GM19463 (cell line): Measurements from ENCODE around the gene CELSR3.

Experiments
- ATAC-seq: cut with Tn5 transposase; IDR thresholded peaks from one replicate; pipeline ENCODE4 v1.9.1; 2021; ENCODE audit warnings: mild to moderate bottlenecking, moderate library complexity; ENCODE audit not compliant: unreplicated experiment

The CELSR3 gene

DNA sequence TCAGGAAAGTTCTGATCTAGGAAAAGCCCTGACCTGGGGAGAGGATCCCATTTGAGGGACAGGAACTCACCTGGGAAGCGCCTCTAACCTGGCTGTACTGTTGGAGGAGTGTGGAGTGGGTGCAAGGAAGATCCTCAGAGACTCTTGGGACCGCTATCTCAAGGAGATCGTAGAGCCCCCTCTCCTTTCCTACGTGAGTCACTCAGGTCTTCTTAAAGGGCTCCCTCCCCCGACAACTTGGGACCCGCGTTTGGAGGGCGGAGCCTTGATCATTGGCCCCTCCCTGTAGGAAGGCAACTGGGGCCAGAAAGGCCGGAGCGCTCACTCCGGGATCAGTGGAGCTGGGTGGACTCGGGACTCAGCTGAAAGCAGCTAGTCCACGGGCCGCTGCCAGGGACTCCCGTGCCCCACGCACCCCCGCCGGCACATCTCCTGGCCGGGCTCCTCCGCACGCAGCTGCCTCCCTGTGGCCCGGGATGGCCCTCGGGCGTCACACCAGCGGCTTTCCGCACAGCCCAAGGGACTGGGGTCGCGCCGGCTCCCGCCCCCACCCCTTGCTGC is 27.9 kb downstream of the CELSR3 start:
- no peak for ATAC-seq

DNA sequence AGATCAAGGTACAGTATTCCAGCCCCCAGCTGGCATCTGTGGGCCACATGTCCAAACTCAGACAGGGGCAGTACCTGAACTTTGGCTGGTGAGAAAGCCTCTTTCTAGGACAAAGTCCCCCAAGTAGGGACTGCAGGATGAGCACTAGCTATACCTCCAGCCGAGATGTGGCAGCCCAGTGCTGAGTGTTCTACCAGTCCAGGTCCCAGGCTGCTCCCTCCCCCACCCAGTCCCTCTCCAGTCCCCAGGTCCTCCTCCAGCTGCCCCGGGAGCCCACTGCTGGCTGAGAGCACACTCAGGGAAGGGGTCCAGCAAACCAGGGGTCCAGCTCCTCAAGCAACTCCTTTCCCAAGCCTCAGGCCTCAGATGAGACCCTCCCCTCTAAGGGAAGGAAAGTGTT is 28.9 kb downstream of the CELSR3 start:
- ATAC-seq: no peak

DNA sequence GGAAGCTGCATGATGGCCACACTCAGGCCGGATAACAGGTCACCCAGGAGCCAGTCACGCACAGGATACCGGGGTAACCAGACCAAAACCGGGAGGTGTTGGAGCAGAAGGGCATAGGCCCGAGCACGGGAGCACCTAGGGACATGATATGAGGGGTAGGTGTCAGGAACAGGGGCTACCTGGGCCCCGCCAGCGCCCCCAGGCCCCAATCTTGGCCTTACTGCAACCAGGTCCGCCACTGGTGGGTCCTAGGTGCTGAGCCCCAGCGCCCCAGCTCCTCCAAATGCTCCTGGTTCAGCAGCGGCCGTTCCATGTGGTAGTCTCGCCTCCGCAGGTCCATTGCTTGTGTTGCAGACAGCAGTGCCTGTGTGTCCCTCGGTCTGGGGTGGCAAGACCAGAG is 29.4 kb downstream of the CELSR3 start:
- no peak for ATAC-seq

DNA sequence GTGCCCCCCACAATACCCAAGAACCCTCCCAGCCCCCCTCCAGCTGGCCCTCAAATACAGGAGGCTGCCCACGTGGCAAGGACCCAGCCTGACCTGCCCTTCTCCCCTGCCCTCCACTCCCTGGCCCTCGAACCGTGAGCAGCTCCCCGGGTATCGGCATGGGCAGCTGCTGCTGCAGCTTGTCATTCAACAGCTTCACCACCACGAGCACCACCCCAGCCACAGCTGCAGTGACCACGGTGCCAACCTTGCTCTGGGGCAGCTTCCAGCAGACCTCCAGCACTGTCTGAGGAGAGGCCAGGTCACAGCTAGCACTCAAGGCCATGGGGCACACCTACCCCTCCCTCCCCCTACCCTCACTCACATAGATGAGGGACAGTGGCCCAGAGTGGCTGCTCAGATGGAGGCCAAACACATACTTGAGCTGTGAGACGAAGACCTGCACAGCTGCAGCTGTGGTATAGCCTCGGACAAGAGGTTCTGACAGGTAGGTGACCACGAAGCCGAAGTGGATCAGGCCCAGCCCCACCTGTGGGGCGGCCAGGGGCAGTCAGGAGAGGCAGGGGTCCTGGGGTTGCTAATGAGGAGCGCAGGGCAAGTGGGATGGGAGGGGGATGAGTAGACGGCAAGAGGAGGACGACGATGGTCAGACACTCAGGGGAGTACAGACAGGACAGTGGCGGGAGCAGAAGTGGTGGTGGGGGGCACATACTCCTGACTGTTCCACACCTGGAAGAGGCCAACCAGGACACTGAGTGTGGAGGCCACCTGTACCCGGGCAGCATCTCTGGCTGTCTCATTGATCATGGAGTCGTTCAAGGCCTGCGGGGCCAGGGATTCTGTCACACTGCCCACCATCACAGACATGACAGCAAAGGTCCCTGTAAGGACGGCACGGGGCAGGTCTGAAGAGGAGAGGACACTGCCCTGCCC is 30.9 kb downstream of the CELSR3 start:
- ATAC-seq: no peak

DNA sequence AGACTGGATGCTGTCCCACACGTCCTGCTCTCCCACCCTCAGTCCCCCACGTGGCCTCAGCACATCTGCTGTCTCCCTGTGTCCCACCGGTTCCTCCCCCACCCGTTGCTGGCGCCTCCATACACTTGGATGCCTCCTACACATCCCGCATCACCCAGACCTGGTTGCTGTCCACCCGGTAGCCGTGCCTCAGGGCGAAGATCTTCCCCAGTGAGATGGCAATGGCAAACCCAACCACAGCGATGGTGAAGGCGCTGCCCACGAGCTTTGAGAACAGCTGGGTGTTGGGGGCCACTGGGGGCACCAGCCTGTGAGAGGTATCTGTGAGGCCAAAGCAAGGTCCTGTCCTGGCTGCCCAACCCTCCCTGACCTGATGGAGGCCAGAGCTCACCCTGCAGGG is 31.9 kb downstream of the CELSR3 start:
- no peak for ATAC-seq

DNA sequence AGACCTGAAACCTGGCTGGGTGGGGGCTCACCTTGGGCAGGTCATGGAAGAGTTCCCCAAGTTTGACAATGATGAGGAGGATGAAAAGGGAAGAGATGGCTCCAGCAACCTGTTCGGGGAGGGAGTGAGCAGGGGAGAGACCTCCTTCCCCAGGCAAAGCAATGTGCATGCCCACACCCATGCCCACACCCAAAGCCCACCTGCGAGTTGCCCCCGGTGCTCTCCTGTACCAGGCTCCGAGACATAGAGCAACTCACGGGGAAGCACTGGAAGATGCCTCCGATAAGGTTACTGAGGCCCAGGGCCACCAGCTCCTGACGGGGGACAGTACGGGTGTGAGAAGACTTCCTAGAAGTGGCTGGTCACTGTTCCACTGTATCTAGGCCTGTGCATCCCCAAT is 32.3 kb downstream of the CELSR3 start:
- ATAC-seq: no peak

DNA sequence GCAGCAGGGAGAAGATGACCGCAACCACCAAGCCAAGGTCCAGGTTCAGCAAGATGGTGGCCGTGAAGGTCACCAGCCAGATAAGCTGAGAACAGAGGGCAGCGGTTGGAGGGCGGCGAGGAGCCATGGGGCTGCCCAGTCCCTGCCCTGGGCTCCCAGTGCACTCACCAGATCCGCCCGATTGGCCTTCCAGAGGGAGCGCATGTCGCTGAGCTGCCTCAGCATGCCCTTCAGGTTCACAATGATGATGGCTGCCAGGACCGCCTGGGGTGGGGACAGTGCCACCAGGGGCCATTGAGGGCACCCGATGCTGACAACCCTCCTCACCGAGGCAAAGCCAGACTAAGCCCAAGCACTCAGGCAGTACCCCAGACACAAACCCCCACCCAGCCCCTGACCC is 32.8 kb downstream of the CELSR3 start:
- no peak for ATAC-seq

DNA sequence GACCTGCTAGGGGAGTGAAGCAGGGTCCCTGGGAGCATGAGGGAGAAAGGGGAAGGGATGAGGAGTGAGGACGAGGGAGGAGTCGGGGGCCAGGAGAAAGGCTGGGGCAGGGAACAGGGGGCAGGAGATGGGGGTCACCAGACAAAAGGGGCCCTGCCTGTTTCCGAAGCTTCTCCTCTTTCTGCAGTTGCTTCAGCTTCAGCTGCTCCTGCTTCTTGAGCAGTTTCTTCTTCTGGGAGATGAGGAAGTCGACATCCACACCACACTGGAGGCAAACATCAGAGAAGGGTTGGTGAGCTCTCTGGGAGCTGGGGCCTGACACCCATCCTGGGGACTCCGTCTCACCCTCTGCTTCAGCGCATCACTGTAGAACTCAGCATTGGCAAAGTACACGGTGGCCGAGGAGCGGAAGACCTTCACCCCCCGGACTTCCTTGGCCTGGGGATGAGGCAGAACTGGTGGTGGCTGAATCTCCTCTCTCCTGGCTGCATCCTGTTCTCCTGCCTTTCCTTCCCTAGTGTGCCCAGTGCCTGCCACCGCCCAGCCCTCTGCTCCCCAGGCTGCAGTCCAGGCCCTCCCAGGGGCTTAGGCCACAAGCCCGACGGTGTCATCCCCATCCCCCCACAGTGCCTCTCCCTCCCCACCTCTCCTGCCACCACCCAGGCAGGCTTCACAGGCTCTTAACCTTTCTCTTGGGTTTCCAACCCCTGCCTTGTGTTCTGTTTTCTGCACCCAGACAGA is 34.2 kb downstream of the CELSR3 start:
- no peak for ATAC-seq

DNA sequence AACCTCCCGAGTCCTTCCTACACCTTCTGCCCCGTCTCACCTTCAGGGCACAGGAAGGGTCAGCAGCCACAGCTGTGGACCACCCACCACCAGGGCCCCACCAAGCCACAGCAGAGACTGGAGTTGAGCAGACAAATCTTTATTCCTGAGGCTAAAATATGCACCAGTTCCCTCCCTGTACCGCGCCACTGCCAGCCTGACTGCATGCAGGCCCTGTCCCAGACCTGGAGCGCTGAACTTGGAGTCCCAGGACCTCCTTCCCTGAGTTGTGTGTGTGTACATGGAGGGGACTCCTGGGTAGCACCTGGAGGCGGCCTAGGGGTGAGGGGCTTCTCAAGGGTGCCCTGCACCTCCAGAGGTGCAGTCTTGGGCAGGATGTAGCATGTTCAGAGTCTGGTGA is 37.1 kb downstream of the CELSR3 start:
- ATAC-seq: no peak

DNA sequence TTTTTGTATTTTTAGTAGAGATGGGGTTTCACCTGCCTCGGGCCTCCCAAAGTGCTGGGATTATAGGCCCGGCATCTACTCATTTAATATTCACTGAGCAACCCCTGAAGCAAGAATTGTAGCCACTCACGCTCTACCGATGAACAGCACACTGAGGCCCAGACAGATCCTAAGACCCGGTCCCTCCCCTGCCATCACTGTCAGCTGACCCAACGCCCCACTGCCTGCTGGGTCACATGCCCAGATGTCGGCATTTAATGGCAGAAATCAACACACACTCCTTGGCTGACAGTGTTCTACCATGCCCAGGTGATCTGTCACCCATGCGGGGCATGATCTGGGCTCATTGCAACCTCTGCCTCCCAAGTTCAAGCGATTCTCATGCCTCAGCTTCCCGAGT is 37.9 kb downstream of the CELSR3 start:
- no peak for ATAC-seq

DNA sequence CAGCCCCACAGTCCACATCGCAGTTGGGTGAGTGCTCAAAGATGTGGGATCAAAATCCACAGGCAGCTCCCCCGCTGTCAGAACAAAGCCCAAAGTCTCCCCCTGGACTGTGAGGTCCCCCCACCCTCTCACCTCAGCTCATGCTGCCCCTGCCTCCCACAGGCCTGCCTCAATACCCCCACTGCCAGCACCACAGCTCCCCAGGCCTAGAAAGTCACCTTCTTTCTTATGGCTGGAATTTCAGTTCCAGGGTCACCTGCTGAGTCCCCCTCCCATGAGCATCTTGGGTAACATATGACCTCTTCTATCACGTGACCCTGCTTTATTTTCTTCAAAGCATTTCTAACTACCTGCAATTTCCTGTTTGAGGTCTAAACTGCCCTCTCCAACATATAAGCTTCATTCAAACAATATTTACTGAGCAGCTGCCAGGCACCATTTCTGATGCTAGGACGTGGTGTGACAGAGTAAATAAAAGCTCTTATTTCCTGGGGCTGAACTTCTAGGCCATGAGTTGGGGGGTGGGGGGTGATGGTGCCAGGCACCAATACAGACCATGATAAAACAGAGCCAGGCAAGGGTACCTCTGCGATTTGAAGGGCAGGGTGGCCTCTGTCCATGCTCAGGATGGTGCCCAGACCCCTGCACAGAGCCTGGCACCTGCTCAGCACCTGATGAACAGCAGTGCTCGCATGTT is 38.7 kb downstream of the CELSR3 start:
- ATAC-seq: no peak

DNA sequence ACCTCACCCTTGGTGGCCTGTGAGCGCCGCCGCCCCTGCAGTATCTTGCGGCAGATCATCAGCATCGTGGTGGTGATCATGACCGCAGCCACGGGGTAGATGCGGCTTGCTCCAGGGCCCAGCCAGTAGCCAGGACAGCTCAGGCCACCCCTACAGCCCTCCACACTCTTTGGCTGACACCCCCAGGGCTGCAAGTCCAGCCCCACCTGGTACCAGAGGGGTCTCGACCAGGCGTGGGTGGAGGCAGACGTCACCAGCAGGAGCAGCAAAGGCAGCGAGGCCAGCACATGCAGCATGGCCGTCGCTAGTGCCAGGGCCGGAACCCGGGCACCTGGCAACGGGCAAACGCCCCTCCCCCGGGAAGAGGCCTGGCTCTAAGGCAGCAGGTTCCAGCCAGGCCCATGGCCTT is 41.2 kb downstream of the CELSR3 start, which contains the start of gene TMEM89:
TMEM89 (minus strand) TSS at position 309 of the 409 bp plus-strand sequence; CDS start at position 296, 13 bp downstream.
- no peak for ATAC-seq

DNA sequence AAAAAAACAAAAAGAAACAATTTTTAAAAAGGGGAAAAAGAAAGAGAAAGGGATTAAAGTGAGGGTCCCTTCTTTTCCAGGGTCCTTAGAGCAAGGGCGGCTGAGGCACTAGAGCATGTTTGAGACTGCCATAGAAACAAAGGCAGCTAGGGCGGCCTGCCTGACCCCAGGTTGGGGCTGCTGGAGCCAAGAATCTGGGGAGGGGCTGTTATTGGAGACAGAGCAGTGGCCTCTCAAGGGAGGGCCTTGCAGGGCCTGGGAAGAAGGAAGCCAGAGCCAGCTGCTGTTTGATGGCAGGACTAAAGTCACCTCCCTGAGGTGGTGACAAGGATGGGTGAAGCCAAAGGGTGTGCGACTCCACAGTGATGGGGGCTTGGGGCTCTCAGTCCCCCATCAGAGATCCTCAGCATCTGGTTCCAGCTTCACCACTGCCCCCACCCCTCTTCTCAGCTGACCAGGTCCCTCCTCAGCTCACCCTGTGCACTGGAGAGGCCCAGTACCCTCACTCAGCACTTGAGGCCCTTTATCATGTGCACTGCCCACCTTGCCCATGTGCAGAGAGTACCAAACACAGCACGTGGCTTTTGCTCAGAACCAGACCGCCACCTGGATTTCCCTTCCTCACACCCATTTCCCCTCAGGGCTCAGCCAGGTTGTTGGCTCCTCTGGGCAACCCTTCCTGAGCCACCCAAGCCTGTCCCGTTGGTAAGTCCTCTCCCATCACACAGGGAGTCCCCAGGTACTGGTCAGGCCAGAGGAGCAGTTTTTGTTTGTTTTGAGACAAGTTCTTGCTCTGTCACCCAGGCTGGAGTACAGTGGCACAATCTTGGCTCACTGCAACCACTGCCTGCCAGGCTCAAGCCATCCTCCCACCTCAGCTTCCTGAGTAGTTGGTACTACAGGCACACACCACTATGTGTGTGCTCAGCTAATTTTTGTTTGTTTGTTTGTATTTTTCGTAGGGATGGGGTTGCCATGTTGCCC is 42.9 kb downstream of the CELSR3 start:
- no peak for ATAC-seq

DNA sequence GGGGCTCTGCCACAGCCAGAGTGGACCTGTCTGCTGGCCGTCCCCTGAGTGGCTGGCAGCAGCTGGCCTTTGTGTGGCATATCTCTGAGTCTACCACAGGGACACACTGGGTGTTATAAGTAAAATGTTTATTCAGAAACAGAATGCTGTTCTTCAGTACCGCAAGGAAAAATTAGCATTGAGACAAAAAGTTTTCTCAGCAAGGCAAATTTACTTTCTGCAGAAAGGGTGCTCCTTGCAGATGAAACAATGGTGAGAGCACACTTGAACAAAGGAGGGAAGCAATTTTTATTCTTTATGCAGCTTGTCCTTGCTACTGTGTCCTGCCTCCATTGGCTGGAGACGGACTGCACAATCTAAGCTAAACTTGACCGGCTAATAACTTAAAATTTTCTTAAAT is 45.1 kb downstream of the CELSR3 start:
- ATAC-seq: no peak

DNA sequence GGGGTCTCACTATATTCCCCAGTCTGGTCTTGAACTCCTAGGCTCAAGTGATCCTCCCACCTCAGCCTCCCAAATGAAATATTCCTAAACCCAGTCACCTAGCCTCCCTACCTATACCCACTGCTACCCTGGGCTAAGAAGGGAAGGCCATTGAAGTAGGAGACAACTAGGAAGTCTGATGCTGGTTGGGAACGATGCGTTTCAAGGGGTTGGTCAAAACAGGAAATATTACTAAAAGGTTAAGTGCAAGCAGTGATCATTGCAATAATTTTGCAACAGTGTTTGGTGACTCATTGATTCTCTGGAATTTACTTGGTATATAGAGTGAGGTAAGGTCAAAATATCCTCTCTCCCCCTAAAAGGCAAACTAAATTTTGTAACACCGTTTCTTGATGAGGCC is 48.6 kb downstream of the CELSR3 start:
- ATAC-seq: no peak

DNA sequence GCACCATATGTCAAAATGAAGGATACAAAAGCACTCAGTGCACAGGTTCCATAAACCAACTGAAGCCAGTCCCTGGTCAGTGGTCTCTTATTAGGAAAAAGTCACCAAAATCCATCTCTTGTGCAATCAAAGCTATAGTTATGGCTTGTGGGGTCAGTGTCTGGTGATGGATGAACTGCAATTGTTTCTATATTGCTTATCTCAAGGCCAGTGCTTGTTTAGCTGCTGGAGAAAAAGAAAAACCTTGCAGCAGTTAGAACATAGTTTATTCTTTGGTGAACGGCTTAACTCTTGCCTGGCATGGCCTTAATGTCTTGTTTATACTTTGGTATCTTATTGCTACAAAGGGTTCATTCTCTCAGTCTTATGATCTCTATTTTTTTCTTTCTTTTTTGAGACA is 50.4 kb downstream of the CELSR3 start:
- no peak for ATAC-seq

DNA sequence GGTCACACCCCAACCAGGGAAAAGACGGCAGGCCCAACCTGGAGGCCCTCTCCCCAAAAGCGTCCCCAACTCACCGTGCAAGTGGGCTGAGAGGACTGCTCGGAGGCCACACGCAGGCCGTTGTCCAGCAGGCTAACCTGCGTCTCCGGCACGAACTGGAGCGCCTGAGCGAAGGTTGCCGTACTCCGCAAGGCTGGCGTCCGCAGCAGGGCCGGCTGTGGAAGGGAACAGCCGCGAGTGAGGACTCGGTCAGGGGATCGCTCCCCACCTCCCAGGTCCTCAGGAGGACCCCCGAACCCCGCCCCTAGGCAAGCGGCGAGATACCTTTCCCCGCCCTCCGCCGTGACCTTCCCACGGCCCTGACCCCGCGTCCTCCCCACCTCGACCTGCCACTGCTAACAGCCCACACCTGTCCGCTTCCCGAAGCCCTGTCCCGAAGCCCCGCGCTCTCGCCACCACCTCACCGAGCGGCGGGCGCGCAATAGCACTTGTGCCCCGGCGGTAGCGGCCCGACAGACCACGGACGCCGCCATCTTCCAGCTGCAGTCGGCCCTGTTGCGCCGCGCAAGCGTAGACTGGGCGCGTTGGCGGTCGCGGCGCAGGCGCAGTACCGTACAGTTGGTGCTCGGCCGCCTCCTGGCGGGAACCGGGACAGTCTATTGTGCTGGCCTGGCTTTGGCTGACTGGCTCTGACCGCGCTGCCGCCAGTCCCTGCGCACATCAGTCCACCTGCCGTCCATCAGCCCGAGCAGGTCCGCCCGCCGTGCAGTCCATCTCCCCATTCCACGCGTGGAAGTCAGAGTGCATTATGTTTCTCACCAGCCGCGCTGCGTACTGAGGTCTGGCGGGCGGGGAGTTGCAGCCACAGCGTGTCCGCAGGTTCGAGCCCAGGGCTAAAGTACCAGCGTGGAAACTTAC is 53.3 kb downstream of the CELSR3 start, which contains the start of gene UQCRC1:
UQCRC1 (minus strand) TSS at position 559 of the 918 bp plus-strand sequence; CDS start at position 533, 26 bp downstream.
- ATAC-seq: peak; percentile 99

DNA sequence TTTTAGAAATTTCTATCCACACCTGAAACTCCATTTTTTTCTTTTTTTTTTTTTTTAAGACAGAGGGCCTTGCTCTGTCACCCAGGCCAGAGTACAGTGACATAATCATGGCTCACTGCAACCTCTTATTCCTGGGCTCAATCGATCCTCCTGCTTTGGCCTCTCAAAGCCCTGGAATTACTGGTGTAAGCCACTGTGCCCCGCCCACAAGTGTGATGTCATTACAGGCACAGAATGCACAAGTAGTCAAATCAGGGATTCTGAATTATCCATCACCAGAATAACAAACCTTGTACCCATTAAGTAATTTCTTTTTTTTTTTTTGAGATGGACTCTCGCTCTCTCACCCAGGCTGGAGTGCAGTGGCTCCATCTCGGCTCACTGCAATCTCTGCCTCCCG is 55.2 kb downstream of the CELSR3 start:
- no peak for ATAC-seq

DNA sequence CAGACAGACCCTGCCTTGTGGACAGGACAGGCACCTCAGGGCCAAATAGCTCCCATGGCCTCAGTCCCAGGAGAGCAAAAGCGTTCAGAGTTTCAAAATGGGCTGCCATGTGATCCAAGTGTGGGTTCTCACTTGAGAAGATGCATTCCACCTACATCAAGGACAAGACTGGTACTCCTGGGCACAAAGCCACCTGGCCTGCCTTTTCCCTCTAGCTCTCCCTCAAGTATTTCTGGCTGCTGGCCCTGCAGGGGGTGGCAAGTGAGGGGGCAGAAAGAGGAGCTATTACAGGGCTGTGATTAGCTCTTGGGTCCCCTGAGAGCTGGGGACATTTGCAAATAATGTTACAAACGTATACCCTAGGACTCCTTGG is 61.1 kb downstream of the CELSR3 start:
- ATAC-seq: no peak
